HepG2 (cell line): Measurements from ENCODE around the gene TMEM250. TPM values are rescaled to one million over a fixed set of nuclear protein-coding genes. Genes with fewer than 3 reads are reported as not detected.

Experiments used
- ATAC-seq: fragments of 200-7000 bp; cut with Tn5 transposase; 3 replicates; pipeline ENCODE4 v1.9.1; 2020; ENCODE audit warnings: mild to moderate bottlenecking, moderate library complexity
- BruUV-seq: library from RNA; stranded (reverse); fragments of 400-500 nt; replicated peaks from 2 replicates; lab custom pipeline; 2021; lab: Mats Ljungman, UMichigan
- CTCF ChIA-PET: fragments of 300-600 bp; formaldehyde crosslinking; extraction: SDS; loops from one replicate; lab custom pipeline; 2021; ENCODE audit warnings: low total read pairs, inconsistent platforms, low intra/inter-chr PET ratio; lab: Yijun Ruan, JAX
- POLR2A ChIA-PET: fragments of 350-600 bp; sonication (Branson Sonifier 250); formaldehyde crosslinking; loops from one replicate; lab custom pipeline; 2020; ENCODE audit warnings: antibody characterized with exemption, inconsistent platforms; lab: Yijun Ruan, JAX
- DNase-seq: peaks from one replicate; pipeline ENCODE4 v3.0.0-alpha.2; 2015; ENCODE audit warnings: low spot score
- FAIRE-seq: peaks from 3 replicates; lab custom pipeline; 2011; peaks lifted over from hg19 to GRCh38; lab: Jason Lieb, UNC
- H2AFZ ChIP-seq: one replicate; pipeline ENCODE4 v1.6.1; 2011; ENCODE audit warnings: low read length, inconsistent platforms
- H3K27ac ChIP-seq: fragments of 300-600 bp; 3 replicates; pipeline ENCODE4 v1.8.0; 2011; ENCODE audit warnings: mixed run types, mild to moderate bottlenecking, mixed read lengths, low read length, inconsistent platforms; ENCODE audit not compliant: insufficient read depth; ENCODE audit errors: extremely low read length
- H3K27me3 ChIP-seq, 2 experiments: fragments of 200-600 bp in 1 of 2; 2 replicates in 1 of 2; 3 replicates in 1 of 2; pipeline versions ENCODE4 v1.6.0 to v1.8.0; 2011; ENCODE audit warnings: low read length in 2 of 2, mild to moderate bottlenecking in 2 of 2, moderate library complexity in 2 of 2, inconsistent platforms in 1 of 2; ENCODE audit not compliant: insufficient read depth in 2 of 2, control insufficient read depth in 1 of 2
- H3K36me3 ChIP-seq, 2 experiments: fragments of 200-600 bp in 1 of 2; replicated peaks in 1 of 2; 2 replicates in 1 of 2; 3 replicates in 1 of 2; pipeline versions ENCODE4 v1.5.1 to v1.8.0; 2011; ENCODE audit warnings: low read length in 2 of 2, inconsistent platforms in 1 of 2; ENCODE audit not compliant: insufficient read depth in 2 of 2, control insufficient read depth in 1 of 2
- H3K4me1 ChIP-seq: 2 replicates; pipeline ENCODE4 v1.5.1; 2012; ENCODE audit warnings: low read length, inconsistent platforms; ENCODE audit not compliant: insufficient read depth
- H3K4me2 ChIP-seq: 2 replicates; pipeline ENCODE4 v1.6.0; 2011; ENCODE audit warnings: low read depth, low read length, inconsistent platforms
- H3K4me3 ChIP-seq, 3 experiments: fragments of 200-600 bp in 1 of 3; sonication (generic), shearing (Covaris generic) in 1 of 3; replicated peaks in 1 of 3; 2 replicates each; pipeline ENCODE4 v1.5.1; 2011 to 2016; ENCODE audit warnings: low read length in 3 of 3, inconsistent platforms in 2 of 3, low read depth in 2 of 3, mild to moderate bottlenecking in 2 of 3, control low read depth in 1 of 3, mixed read lengths in 1 of 3; ENCODE audit not compliant: insufficient read depth in 1 of 3
- H3K79me2 ChIP-seq: one replicate; pipeline ENCODE4 v1.6.1; 2011; ENCODE audit warnings: low read length, inconsistent platforms; ENCODE audit not compliant: insufficient read depth
- H3K9ac ChIP-seq: 2 replicates; pipeline ENCODE4 v1.6.0; 2011; ENCODE audit warnings: mild to moderate bottlenecking, low read depth, low read length, inconsistent platforms; ENCODE audit not compliant: insufficient read depth
- H3K9me3 ChIP-seq: 2 replicates; pipeline ENCODE4 v1.5.1; 2012; ENCODE audit warnings: mild to moderate bottlenecking, low read length
- H4K20me1 ChIP-seq: 2 replicates; pipeline ENCODE4 v1.6.0; 2011; ENCODE audit warnings: inconsistent platforms, mild to moderate bottlenecking, low read length, moderate library complexity; ENCODE audit not compliant: insufficient read depth
- GATA4 ChIP-seq: sonication (generic); IDR thresholded peaks from 2 replicates; pipeline ENCODE4 v1.6.1; 2016; ENCODE audit warnings: antibody characterized with exemption, low read depth, borderline replicate concordance
- GATAD2A ChIP-seq: IDR thresholded peaks from 2 replicates; pipeline ENCODE4 v1.6.1; 2016
- JUN ChIP-seq: sonication (generic); formaldehyde crosslinking; IDR thresholded peaks from 2 replicates; pipeline ENCODE4 v1.4.0; 2020; ENCODE audit warnings: mild to moderate bottlenecking, missing genetic modification reagents
- KDM4B ChIP-seq: sonication (generic); formaldehyde crosslinking; IDR thresholded peaks from 2 replicates; pipeline ENCODE4 v1.4.0; 2020; ENCODE audit warnings: missing genetic modification reagents
- NKX3-1 ChIP-seq: sonication (generic); formaldehyde crosslinking; IDR thresholded peaks from 2 replicates; pipeline ENCODE4 v1.5.0; 2020; ENCODE audit warnings: missing genetic modification reagents
- POLR2A ChIP-seq, 2 experiments: IDR thresholded peaks; 2 replicates each; pipeline ENCODE4 v1.6.1; 2011; ENCODE audit warnings: low read depth in 2 of 2, low read length in 2 of 2, mild to moderate bottlenecking in 1 of 2, moderate library complexity in 1 of 2; ENCODE audit not compliant: insufficient read depth in 1 of 2
- SALL1 ChIP-seq: sonication (generic); formaldehyde crosslinking; IDR thresholded peaks from 2 replicates; pipeline ENCODE4 v1.8.0; 2022; ENCODE audit warnings: mild to moderate bottlenecking, missing genetic modification reagents
- SRSF1 ChIP-seq: fragments of 200-400 bp; formaldehyde crosslinking; optimal IDR thresholded peaks from 2 replicates; pipeline ENCODE3; 2017; ENCODE audit warnings: mild to moderate bottlenecking, low read depth, low read length, moderate library complexity
- ZFAT ChIP-seq: sonication (generic); formaldehyde crosslinking; conservative IDR thresholded peaks from 2 replicates; pipeline ENCODE4 v1.8.1; 2023; ENCODE audit warnings: missing genetic modification reagents, inconsistent platforms
- ZNF776 ChIP-seq: sonication (generic); formaldehyde crosslinking; IDR thresholded peaks from 2 replicates; pipeline ENCODE4 v1.4.0; 2020; ENCODE audit warnings: mild to moderate bottlenecking, missing genetic modification reagents
- WGBS: methylation state at CpG from one replicate; pipeline ENCODE4 v1.1.6; 2017; ENCODE audit warnings: low lambda C conversion rate; 5-methylcytosine and 5-hydroxymethylcytosine counted together
- in situ Hi-C: cut with HindIII; loops from 2 replicates; pipeline ENCODE4 v1.10.0; 2017; ENCODE audit warnings: low pct_unique_long_range_greater_than_20kb; ENCODE audit not compliant: extremely low pct_ligation_motif_present
- intact Hi-C: fragments of 100-400 bp; cut with micrococcal nuclease; formaldehyde crosslinking; loops from one replicate; pipeline ENCODE4 v1.10.0; 2022; ENCODE audit not compliant: unreplicated experiment
- polyA plus RNA-seq, 8 experiments: library from polyadenylated mRNA; depleted of rRNA in 3 of 8; stranded (reverse) in 7 of 8; unstranded in 1 of 8; fragments of >200 nt; fragmentation: Illumina TruSeq in 4 of 8; extraction: Trizol in 4 of 8; gene quantifications; 2 replicates each; pipeline versions ENCODE4 v1.2.1 to v1.2.3, GENCODE V29; 2011 to 2016; ENCODE audit warnings: low read depth in 4 of 8, missing spikeins in 1 of 8, mixed read lengths in 1 of 8; ENCODE audit not compliant: insufficient read depth in 1 of 8
- total RNA-seq, 5 experiments: library from RNA; depleted of rRNA; stranded (reverse); fragments of >200 nt; fragmentation: Illumina TruSeq; extraction: Trizol; gene quantifications; 2 replicates each; pipeline ENCODE4 v1.2.3, GENCODE V29; 2016; ENCODE audit warnings: low read depth in 1 of 5
- TF ChIP-seq, protein P1 (sequence below): sonication (generic); formaldehyde crosslinking; IDR thresholded peaks from 2 replicates; pipeline ENCODE4 v1.5.0; 2020; ENCODE audit warnings: missing genetic modification reagents
- TF ChIP-seq, protein P2 (sequence below): sonication (generic); formaldehyde crosslinking; conservative IDR thresholded peaks from 2 replicates; pipeline ENCODE4 v1.4.0; 2020; ENCODE audit warnings: missing genetic modification reagents
- TF ChIP-seq, protein P3 (sequence below), 2 experiments: sonication (generic) in 1 of 2; formaldehyde crosslinking in 1 of 2; IDR thresholded peaks; 2 replicates each; pipeline versions ENCODE4 v1.4.0 to v1.6.1; 2016 to 2020; ENCODE audit warnings: borderline replicate concordance in 1 of 2, low read depth in 1 of 2, mild to moderate bottlenecking in 1 of 2, missing genetic modification reagents in 1 of 2
- TF ChIP-seq, protein P4 (sequence below): sonication (generic); formaldehyde crosslinking; IDR thresholded peaks from 2 replicates; pipeline ENCODE4 v1.4.0; 2020; ENCODE audit warnings: low read depth, missing genetic modification reagents

The TMEM250 gene
- total and polyA plus RNA-seq, 2 of the 13 experiments (the other 11 are each of a cell fraction or from before 2014, with no cell fraction given) = 5.5 to 13.9 TPM

DNA sequence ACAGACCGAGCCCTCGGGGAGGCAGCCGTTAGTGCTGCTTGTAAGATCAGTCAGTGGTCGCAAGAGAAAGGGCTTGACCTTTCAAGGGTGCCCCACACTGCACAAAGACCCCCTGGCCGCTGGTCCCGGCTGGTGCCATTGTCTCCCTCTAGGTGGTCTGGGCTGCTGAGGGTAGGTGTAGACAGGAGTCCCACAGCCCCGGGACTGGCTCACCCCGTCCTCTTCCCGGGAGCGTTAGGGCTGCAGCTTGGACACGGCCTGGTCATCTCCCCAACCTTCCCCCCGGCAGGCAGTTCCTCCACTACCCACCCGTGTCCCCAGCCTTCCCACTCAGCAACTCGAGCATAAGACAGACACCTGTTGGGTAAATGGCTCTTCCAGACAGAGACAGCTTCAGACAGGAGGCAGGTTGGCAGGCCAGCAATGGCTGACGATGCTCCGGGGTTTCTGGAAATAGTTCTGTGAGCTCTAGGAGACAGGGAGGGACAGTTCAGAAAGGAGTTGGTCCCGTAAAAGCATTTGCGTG, 15.3 kb upstream of the TMEM250 start:
- Histone ChIP-seq H3K9ac (no peak overlapping the region), H3K9me3 (no peaks in the 10 kb centered on the region), H3K4me3 (no peak overlapping the region), H3K4me1 (peaks cover 18% of the 10 kb centered on the region), H4K20me1 (no peaks in the 10 kb centered on the region), H3K79me2 (no peaks in the 10 kb centered on the region), H3K36me3 (no peaks in the 10 kb centered on the region)
- no peak for DNase-seq
- CTCF ChIA-PET = interaction anchor here (0.7 to 0.9 kb wide), 2 partner anchors 150 to 158 kb away, joined by 3 to 4 read pairs; no protein-coding TSS in a partner anchor
- in situ Hi-C loops = no loop called here
- no peak for ATAC-seq
- POLR2A ChIA-PET = no interaction called here
- no peak for FAIRE-seq
- intact Hi-C loops = no loop called here
- BruUV-seq = no TSS peak
- TF ChIP-seq, protein P1, sequence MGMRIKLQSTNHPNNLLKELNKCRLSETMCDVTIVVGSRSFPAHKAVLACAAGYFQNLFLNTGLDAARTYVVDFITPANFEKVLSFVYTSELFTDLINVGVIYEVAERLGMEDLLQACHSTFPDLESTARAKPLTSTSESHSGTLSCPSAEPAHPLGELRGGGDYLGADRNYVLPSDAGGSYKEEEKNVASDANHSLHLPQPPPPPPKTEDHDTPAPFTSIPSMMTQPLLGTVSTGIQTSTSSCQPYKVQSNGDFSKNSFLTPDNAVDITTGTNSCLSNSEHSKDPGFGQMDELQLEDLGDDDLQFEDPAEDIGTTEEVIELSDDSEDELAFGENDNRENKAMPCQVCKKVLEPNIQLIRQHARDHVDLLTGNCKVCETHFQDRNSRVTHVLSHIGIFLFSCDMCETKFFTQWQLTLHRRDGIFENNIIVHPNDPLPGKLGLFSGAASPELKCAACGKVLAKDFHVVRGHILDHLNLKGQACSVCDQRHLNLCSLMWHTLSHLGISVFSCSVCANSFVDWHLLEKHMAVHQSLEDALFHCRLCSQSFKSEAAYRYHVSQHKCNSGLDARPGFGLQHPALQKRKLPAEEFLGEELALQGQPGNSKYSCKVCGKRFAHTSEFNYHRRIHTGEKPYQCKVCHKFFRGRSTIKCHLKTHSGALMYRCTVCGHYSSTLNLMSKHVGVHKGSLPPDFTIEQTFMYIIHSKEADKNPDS (CRISPR knock-in tag) = no peak
- TF ChIP-seq GATA4 (no peak), POLR2A (IDR thresholded peaks at IDR 0.05; ENCODE audit: insufficient read depth in 1 of 2, low read depth in 2 of 2, low read length in 2 of 2) (no peak), SRSF1 (no peak), JUN (no peak), GATAD2A (CRISPR knock-in tag) (no peak), ZFAT (no peak), ZNF776 (no peak), SALL1 (no peak), NKX3-1 (CRISPR knock-in tag) (no peak), KDM4B (CRISPR knock-in tag) (no peak)
- TF ChIP-seq, protein P2, sequence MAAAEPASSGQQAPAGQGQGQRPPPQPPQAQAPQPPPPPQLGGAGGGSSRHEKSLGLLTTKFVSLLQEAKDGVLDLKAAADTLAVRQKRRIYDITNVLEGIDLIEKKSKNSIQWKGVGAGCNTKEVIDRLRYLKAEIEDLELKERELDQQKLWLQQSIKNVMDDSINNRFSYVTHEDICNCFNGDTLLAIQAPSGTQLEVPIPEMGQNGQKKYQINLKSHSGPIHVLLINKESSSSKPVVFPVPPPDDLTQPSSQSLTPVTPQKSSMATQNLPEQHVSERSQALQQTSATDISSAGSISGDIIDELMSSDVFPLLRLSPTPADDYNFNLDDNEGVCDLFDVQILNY = no peak
- TF ChIP-seq, protein P3, sequence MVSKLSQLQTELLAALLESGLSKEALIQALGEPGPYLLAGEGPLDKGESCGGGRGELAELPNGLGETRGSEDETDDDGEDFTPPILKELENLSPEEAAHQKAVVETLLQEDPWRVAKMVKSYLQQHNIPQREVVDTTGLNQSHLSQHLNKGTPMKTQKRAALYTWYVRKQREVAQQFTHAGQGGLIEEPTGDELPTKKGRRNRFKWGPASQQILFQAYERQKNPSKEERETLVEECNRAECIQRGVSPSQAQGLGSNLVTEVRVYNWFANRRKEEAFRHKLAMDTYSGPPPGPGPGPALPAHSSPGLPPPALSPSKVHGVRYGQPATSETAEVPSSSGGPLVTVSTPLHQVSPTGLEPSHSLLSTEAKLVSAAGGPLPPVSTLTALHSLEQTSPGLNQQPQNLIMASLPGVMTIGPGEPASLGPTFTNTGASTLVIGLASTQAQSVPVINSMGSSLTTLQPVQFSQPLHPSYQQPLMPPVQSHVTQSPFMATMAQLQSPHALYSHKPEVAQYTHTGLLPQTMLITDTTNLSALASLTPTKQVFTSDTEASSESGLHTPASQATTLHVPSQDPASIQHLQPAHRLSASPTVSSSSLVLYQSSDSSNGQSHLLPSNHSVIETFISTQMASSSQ (IDR thresholded peaks at IDR 0.05; ENCODE audit: low read depth) = no peak
- TF ChIP-seq, protein P3 (CRISPR knock-in tag; IDR thresholded peaks at IDR 0.05; ENCODE audit: borderline replicate concordance) = no peak
- TF ChIP-seq, protein P4, sequence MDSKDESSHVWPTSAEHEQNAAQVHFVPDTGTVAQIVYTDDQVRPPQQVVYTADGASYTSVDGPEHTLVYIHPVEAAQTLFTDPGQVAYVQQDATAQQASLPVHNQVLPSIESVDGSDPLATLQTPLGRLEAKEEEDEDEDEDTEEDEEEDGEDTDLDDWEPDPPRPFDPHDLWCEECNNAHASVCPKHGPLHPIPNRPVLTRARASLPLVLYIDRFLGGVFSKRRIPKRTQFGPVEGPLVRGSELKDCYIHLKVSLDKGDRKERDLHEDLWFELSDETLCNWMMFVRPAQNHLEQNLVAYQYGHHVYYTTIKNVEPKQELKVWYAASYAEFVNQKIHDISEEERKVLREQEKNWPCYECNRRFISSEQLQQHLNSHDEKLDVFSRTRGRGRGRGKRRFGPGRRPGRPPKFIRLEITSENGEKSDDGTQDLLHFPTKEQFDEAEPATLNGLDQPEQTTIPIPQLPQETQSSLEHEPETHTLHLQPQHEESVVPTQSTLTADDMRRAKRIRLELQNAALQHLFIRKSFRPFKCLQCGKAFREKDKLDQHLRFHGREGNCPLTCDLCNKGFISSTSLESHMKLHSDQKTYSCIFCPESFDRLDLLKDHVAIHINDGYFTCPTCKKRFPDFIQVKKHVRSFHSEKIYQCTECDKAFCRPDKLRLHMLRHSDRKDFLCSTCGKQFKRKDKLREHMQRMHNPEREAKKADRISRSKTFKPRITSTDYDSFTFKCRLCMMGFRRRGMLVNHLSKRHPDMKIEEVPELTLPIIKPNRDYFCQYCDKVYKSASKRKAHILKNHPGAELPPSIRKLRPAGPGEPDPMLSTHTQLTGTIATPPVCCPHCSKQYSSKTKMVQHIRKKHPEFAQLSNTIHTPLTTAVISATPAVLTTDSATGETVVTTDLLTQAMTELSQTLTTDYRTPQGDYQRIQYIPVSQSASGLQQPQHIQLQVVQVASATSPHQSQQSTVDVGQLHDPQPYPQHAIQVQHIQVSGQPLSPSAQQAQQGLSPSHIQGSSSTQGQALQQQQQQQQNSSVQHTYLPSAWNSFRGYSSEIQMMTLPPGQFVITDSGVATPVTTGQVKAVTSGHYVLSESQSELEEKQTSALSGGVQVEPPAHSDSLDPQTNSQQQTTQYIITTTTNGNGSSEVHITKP (CRISPR knock-in tag) = no peak
- TF ChIP-seq, all 625 proteins: peak for 0
- H2AFZ ChIP-seq = no peak overlapping the region
- no peak overlapping the region for H3K27ac ChIP-seq
- peaks cover 20 to 63% of the 10 kb centered on the region in 2 experiments for H3K27me3 ChIP-seq
- H3K4me2 ChIP-seq = no peak overlapping the region
- 19% methylated on average over 7 of the region's 18 CpGs for WGBS
